Transverse colon (tissue), 4 donors: ENCODE results near the gene SLC12A3. TPM values are rescaled to one million over a fixed set of nuclear protein-coding genes. Genes with fewer than 3 reads are reported as not detected.

Experiments
- DNase-seq: peaks from one replicate; pipeline ENCODE4 v3.0.0-alpha.2; 2019
- H3K27ac ChIP-seq, 4 donors: fragments of 200-600 bp; sonication (generic); 2 replicates each; pipeline ENCODE4 v1.5.1; 2016 to 2018; ENCODE audit warnings: inconsistent platforms in 4 of 4
- H3K27me3 ChIP-seq: fragments of 200-600 bp; sonication (generic); 2 replicates; pipeline ENCODE4 v1.5.1; 2017; ENCODE audit warnings: inconsistent platforms
- H3K36me3 ChIP-seq, 4 donors: fragments of 200-600 bp; sonication (generic); 2 replicates each; pipeline ENCODE4 v1.5.1; 2017 to 2019; ENCODE audit warnings: inconsistent platforms in 4 of 4
- H3K4me1 ChIP-seq, 4 donors: fragments of 200-600 bp; sonication (generic); 2 replicates each; pipeline ENCODE4 v1.5.1; 2017 to 2020; ENCODE audit warnings: inconsistent platforms in 4 of 4
- H3K4me3 ChIP-seq, 4 donors: fragments of 200-600 bp; sonication (generic); 1 replicate in 1 of 4; 2 replicates in 3 of 4; pipeline versions ENCODE4 v1.5.1 to v1.6.1; 2017 to 2019; ENCODE audit warnings: inconsistent platforms in 4 of 4
- H3K9me3 ChIP-seq, 2 donors: fragments of 200-600 bp; sonication (generic); 2 replicates each; pipeline ENCODE4 v1.5.1; 2017 to 2019; ENCODE audit warnings: inconsistent platforms in 2 of 2
- EP300 ChIP-seq: sonication (generic); formaldehyde crosslinking; IDR thresholded peaks from one replicate; pipeline ENCODE4 v1.6.1; 2017; ENCODE audit warnings: antibody characterized with exemption, low read depth
- POLR2A ChIP-seq: fragments of 450-650 bp; IDR thresholded peaks from one replicate; pipeline ENCODE4 v1.6.1; 2016; ENCODE audit warnings: antibody characterized with exemption, mild to moderate bottlenecking, moderate library complexity
- POLR2AphosphoS5 ChIP-seq, 3 donors: sonication (generic); formaldehyde crosslinking; IDR thresholded peaks; one replicate each; pipeline ENCODE4 v1.6.1; 2016; ENCODE audit warnings: antibody characterized with exemption in 3 of 3
- WGBS, 2 donors: methylation state at CpG; one replicate each; pipeline ENCODE4 v1.1.5; 2018; ENCODE audit warnings: low coverage in 1 of 2; 5-methylcytosine and 5-hydroxymethylcytosine counted together
- in situ Hi-C, 4 donors: fragments of 200-750 bp; cut with MboI; loops; one replicate each; pipeline versions ENCODE4 v1.15.0 to v1.15.1; 2017; ENCODE audit warnings: low sequenced_read_pairs in 3 of 4, low pct_ligation_motif_present in 1 of 4, low pct_unique_long_range_greater_than_20kb in 1 of 4
- intact Hi-C: fragments of 100-400 bp; cut with DNase I; formaldehyde crosslinking; loops from one replicate; pipeline ENCODE4 v1.15.1; 2023; ENCODE audit warnings: low total_unique reads
- total RNA-seq, 4 donors: library from RNA; depleted of rRNA; stranded (reverse); fragments of >200 nt; gene quantifications; one replicate each; pipeline ENCODE4 v1.1.0, GENCODE V29; 2016
- TF ChIP-seq, protein P1 (sequence below), 5 experiments: fragments of 200-600 bp in 3 of 5; fragments of 450-650 bp in 2 of 5; sonication (generic) in 3 of 5; IDR thresholded peaks; 1 replicate in 2 of 5; 2 replicates in 3 of 5; pipeline ENCODE4 v1.5.1; 2016 to 2017; ENCODE audit warnings: antibody characterized with exemption in 5 of 5, inconsistent platforms in 3 of 5, mild to moderate bottlenecking in 2 of 5, moderate library complexity in 1 of 5

The SLC12A3 gene
- total RNA-seq, 4 donors from 2014 or later = not detected

- in situ Hi-C loops (no loop called here), intact Hi-C loops (no loop called here)
- TF ChIP-seq EP300 = no peak
- no peak for TF ChIP-seq POLR2A
- TF ChIP-seq, protein P1, sequence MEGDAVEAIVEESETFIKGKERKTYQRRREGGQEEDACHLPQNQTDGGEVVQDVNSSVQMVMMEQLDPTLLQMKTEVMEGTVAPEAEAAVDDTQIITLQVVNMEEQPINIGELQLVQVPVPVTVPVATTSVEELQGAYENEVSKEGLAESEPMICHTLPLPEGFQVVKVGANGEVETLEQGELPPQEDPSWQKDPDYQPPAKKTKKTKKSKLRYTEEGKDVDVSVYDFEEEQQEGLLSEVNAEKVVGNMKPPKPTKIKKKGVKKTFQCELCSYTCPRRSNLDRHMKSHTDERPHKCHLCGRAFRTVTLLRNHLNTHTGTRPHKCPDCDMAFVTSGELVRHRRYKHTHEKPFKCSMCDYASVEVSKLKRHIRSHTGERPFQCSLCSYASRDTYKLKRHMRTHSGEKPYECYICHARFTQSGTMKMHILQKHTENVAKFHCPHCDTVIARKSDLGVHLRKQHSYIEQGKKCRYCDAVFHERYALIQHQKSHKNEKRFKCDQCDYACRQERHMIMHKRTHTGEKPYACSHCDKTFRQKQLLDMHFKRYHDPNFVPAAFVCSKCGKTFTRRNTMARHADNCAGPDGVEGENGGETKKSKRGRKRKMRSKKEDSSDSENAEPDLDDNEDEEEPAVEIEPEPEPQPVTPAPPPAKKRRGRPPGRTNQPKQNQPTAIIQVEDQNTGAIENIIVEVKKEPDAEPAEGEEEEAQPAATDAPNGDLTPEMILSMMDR (IDR thresholded peaks at IDR 0.05) = no peak
- no peak for TF ChIP-seq POLR2AphosphoS5 (IDR thresholded peaks at IDR 0.05)
Measured at GRCh38 chr16:56921571-56921970, 56.6 kb downstream of the SLC12A3 start.

GRCh38 chr16:56923481-56924091 is 58.6 kb downstream of the SLC12A3 start:
- H3K4me1 ChIP-seq = peaks cover 0 to 9% (median 5%) of the 10 kb centered on the region in 4 donors
- in situ Hi-C loops = no loop called here
- no peaks in the 10 kb centered on the region for H3K27me3 ChIP-seq
- H3K9me3 ChIP-seq = no peaks in the 10 kb centered on the region
- no peak overlapping the region for H3K27ac ChIP-seq
- TF ChIP-seq, protein P1 (IDR thresholded peaks at IDR 0.05) = no peak
- no peak overlapping the region for H3K4me3 ChIP-seq
- no peak for DNase-seq
- intact Hi-C loops = no loop called here
- WGBS, 2 donors = 83 to 90% methylated on average over 4 to 9 of the region's 9 CpGs
- H3K36me3 ChIP-seq = no peaks in the 10 kb centered on the region

More at GRCh38 chr16:56921571-56921970, 56.6 kb downstream of the SLC12A3 start:
- 78 to 79% methylated on average over 3 to 4 of the region's 4 CpGs for WGBS, 2 donors
- no peak overlapping the region for H3K4me3 ChIP-seq
- H3K9me3 ChIP-seq = no peaks in the 10 kb centered on the region
- peaks cover 3 to 17% (median 6%) of the 10 kb centered on the region in 4 donors for H3K4me1 ChIP-seq
- H3K36me3 ChIP-seq = no peaks in the 10 kb centered on the region
- no peak for DNase-seq
- H3K27me3 ChIP-seq = no peaks in the 10 kb centered on the region
- H3K27ac ChIP-seq = no peak overlapping the region

- DNase-seq = no peak
- Histone ChIP-seq H3K27me3 (no peaks in the 10 kb centered on the region), H3K27ac (no peak overlapping the region), H3K9me3 (no peaks in the 10 kb centered on the region), H3K4me3 (no peak overlapping the region), H3K36me3 (no peaks in the 10 kb centered on the region), H3K4me1 (peaks cover 4 to 23% (median 15%) of the 10 kb centered on the region in 4 donors)
- intact Hi-C loops (no loop called here), in situ Hi-C loops (no loop called here)
- TF ChIP-seq EP300 (no peak), POLR2A (no peak)
- WGBS, 2 donors = 71 to 83% methylated on average over 2 of the region's 2 CpGs
Measured at GRCh38 chr16:56927471-56927870, 62.5 kb downstream of the SLC12A3 start.

- no peak for DNase-seq
- H3K36me3 ChIP-seq = no peaks in the 10 kb centered on the region
- in situ Hi-C loops (no loop called here), intact Hi-C loops (no loop called here)
- 93 to 96% methylated on average over 3 to 4 of the region's 4 CpGs for WGBS, 2 donors
- no peaks in the 10 kb centered on the region for H3K9me3 ChIP-seq
- H3K27ac ChIP-seq = peak overlapping the region in 3 of 4 donors; percentile 97 to 98 (median 98)
- H3K27me3 ChIP-seq = no peaks in the 10 kb centered on the region
- H3K4me1 ChIP-seq = peaks cover 0 to 28% (median 23%) of the 10 kb centered on the region in 4 donors
- H3K4me3 ChIP-seq = no peak overlapping the region
- TF ChIP-seq, protein P1 (IDR thresholded peaks at IDR 0.05) = no peak
- TF ChIP-seq POLR2AphosphoS5 (IDR thresholded peaks at IDR 0.05) (no peak), EP300 (no peak), POLR2A (no peak)
Measured at GRCh38 chr16:56929639-56930038, 64.6 kb downstream of the SLC12A3 start.
